ENCODE results near the gene THSD7B.

THSD7B gene

DNA sequence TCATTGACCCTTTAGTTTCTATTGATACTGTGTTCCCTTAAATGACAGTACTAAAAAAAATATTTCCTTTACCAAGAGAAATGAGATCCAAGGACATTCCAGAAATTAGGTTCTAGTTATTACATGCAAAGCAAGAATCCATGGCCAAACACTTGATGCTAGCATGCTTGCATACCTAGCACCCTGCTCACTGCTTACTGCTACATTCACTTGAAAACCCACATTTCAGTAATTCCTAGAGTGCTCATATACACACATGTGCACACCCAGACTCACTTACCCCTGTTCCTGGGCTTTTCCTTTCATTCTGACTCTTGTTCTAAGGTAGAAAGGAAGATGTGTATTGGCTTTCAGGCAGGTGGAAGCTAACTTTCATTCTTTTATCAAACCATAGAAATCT, 395.9 kb downstream of the THSD7B start:
- DNase-seq = no peak

DNA sequence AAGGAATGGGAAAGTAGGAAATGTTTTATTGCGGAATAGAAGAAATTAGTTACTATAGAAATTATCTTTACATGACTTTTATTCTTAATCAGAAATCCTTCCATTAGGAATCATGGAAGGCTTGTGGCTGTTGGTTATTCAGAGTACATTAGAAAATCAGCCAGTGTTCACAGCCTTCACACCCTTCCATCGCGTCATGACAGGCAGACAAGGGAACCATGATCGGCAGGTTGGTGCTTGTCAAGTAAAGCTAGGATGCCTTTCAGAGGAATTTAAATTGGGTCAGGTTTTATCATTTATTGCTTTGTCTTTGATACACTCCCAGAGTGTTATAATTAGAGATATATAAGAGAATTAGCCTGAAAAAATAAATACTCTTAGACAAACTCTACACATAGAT, 400.6 kb downstream of the THSD7B start:
- DNase-seq = no peak

DNA sequence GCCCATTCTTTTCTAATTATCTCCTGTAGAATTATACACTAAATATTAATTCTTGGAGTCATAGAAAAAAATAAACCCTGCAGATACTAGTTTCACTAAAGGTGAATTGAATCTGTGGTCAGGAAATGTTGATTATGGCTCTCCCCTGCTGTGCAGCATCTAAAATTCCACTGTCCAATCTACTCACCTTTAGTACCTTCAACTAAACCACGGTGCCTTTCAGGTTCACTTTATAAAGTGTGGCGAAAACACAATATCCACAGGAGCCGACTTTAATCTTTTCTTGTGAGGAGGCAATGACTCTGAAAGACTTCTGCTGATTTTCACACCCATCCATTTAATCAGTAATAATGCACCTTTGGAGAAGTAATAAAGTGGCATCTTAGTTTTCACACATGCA, 402.3 kb downstream of the THSD7B start:
- DNase-seq = no peak

DNA sequence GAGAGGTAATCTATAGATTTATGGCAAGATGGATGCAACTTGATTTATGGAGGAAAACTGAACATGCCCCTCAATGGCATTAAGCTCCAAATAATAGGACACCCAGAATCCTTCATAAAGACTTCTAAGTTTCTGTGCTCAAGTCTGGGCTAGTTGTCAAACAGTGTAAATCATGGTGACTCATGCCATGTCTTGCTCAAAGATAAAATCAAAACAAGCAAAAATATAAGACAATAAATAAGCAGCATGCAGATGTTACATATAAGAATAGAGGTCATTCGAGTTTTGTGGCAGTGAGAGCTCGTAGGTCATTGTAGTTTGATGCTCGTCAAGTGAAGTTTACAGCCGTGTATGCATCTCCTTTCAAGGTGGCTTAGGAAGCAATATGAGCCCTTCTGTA, 403.2 kb downstream of the THSD7B start:
- no peak for DNase-seq

DNA sequence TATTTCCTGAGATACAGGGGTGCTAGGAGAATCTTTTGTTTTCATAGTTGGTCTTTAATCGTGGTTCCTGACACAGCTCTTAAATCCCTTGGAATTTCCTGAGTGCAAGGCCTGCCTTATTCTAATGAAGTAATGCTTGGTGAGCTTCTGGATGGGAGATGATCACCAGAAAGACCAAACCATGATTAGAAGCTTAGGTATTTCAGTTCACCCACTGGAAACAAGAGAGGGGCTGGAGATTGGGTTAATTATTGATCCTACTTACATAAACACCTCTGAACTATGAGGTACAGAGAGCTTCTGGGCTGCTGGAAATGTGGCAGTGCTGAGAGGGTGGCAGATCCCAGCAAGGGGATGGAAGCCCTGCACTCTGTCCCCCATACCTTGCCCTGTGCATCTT, 406.8 kb downstream of the THSD7B start:
- no peak for DNase-seq

DNA sequence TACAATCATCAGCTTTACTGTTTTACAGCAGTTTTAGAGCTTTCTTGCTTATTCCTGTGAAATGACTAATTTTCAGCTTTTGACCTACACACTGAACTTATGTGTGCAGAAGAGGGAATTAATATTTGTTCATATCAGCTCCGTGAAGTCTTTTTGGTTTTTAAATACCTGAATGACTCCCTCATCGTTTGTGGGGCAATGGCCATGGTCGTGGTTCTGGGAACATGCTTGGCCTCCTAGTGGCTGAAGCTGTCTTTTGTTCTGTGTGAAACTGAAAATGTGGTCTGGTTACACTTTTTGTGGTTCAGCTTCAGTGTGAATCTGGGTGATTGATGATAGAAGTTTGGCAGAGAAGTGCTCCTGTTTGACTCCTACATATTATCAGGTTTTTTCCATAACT, 408.1 kb downstream of the THSD7B start:
- DNase-seq = no peak

DNA sequence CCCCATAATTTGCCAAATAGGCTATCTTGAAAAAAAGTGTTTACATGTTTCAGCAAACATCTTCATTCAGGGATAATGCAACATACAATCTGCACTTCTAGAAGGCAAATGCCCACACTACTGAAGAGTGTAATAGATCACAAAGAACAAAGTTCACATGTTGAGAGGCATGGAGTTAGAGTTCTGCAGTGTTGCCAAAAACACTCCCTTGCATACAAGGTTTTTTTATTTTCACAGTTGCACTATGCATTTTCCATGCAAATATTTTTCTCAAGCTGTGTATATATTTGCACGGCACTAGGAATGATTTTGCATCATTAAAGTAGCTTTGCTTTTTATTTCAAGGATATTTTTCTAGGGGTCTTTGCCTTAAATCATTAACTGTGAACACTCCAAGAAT, 409.9 kb downstream of the THSD7B start:
- no peak for DNase-seq

DNA sequence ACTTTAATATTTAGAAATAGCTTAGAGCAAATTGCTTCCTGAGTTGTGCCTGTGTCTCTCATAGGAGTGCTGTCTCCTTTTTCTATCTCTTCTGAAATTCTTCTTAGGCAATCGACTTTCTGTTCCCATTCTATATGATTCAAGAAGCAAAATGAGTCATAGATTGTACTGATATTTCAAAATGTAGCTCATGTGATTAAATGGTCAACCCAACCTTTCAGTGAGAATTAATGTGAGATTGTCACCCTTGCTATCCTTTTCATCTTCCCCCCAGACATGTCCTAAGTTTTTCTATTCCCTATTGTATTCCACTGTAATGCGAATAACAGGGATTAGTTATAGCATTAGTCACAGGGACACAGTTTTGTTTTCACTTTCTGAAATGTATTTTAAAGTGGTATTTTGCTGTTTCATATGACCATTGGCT, 413.6 kb downstream of the THSD7B start:
- no peak for DNase-seq

DNA sequence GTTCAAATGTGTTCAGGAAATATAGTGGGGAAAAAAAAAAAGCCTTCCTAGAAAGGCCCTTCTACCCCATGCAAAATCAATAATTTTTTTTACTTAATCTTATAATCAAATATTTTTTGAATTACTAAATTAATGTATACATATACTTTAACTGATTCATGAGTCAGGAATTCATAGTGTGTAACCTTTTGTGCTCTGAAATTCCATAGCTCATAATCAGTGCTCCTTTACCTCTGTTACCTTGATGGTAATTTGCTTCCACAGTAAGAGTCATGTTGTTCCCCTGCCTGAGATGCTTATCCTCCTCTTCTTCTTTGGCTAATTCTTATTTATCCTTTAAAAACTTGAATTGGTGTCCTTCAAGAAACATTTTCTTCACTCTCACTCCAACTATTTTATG, 414.2 kb downstream of the THSD7B start:
- DNase-seq = no peak

DNA sequence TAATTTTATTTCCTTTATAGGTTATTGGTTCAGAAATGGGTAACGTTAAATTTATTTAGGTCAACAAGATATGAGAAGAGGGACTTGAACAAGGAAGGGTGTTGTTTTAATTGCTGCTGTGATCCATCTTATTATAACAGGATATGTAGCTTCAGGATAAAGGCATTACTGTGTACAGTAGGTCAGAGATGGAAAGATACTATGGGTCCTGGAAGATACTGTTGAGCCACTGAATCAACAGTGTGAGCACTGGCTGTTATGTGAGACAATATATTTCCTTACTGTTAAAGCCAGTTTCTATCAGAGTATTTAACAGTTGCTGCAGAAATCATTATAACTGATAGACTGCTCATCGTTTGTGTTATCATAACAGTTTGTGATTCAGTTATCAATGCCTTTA, 414.7 kb downstream of the THSD7B start:
- no peak for DNase-seq

DNA sequence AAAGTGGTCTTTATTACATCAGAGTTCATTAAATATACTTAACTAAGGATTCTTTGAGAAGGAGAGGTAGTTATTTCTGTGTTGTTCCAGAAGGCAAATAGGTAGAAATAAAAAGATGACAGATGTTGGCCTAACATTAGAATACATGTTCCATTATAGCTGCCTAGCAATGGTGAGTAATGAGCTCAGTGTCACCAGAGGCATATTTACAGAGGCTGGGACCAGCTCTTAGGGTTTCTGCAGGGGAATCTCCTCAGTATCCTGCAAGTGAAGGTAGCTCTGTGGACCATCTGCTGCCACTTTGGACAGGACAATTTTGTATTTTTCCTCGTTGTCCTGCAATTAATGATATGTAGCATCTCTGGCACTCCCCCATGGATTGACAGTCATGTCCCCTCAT, 416.0 kb downstream of the THSD7B start:
- no peak for DNase-seq

DNA sequence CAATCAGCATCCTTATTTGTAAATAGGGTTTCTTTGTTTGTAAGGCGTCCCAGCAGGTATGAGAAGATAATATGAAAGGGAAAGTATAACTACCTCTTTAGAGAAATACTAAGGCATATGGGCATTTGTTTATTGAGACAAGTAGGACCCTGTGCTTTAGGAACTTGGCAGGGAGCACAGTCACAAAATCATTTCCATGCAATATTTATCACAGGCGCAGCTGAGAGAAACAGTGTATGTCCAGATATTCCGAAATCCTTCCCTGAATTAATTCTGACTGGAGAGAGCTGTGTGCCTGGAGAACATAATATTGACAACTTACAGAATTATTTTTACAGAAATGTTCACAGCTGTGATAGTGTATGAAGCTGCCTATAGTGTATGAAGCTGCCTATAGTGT, 416.7 kb downstream of the THSD7B start:
- no peak for DNase-seq

DNA sequence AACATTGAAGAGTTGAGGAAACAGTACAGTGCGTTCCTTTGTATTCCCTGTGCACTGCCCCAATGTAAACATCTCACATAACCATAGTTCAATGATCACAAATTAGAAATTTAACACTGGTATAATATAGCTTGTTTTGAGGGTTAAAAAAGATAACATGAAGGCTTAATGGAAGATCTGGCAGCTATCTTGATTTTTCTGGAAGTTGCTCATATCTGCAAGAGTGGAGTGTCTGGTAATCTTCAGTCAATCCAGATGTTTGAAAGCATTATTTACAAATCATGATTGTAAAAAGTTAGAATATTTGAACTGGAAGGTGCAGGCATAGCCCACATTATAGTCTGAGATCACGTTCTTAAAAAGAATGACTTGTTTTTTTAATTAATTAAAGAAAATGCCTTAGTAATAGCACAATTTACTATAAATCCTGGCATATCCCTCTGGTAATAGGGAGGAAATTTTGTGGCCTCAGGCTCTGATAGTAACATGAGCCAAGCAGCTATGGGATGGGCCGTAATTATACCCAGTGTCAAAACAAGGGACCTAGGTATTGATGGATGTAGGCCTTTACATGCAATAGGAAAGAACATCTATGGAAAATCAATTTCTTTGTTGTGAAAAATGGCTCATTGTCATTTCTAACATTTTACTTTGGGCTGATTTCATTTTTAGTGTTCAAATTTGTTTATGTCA, 418.0 kb downstream of the THSD7B start:
- no peak for DNase-seq

DNA sequence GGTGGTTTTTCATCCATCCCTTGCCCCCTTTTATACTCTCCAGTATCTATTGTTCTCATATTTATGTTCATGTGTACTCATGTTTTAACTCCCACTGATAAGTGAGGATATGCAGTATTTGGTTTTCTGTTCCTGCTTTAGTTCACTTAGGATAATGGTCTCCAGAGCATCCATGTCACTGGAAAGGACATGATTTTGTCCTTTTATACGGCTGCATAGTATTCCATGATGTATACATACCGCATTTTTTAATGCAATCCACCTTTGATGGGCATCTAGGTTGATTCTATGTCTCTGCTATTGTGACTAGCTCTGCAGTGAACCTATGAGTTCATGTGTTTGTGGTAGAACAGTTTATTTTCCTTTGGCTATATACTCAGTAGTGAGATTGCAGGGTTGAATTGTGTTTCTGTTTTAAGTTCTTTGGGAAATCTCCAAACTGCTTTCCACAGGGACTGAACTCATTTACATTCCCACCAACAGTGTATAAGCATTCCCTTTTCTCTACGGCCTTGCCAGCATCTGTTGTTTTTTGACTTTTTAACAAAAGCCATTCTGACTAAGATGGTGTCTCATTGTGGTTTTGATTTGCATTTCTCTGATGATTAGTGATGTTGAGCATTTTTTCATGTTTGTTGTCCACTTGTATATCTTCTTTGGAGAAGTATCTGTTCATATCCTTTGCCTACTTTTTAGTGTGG, 420.2 kb downstream of the THSD7B start:
- no peak for DNase-seq

DNA sequence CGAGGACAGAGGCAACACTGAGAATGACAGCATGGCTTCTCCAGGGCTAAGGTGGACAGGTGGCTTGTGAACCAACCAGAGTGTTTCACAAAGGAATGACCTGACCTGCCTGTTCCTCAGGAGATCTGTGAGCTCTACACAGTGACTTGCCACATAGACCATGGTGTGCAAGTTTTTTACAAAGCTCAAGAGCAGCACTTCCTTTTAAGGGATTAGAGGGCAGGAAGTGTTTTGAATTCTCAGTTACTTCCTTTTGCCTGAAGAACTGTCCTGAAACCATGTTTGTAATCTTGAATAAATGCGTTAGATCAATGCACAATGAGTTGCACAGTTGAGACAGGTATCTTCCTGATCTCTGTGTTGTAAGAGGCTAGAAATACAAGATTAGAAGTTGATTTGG, 421.9 kb downstream of the THSD7B start:
- DNase-seq = no peak

DNA sequence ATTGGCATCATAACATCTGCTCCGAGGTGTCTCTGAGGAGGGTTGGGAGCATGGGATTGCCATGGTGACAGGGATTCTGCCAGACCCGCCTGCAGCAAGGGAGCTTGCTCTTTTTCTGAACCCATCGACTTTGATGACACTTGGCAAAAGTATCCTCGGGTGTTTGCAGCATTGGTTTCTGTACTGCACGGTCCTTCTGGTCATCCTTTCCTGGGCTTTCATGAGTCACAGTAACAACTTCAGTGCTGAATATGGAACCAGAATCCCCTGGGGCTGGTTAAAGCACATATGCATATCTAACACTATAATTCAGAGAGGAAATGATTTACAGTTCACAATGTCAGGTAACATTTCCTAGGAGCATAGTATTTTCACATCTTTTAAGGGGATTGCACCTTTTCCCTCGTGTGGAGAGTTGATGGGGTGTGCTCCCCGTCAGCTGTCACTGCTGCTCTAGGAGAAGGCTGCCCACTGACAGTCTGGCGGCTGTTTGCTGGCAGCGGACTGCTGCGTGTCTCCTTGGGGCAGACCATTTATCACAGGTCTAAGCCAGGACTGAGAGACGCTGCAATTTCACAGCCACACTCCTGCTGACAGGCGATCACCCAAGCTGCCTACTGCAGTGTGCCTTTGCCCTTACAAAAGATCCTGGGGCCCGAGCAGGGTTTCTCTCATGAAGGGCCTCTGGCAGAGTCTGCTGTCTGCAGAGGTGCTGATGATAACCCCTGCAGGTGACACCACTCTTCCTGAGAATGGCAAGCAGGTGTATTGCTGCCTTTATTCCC, 425.3 kb downstream of the THSD7B start:
- DNase-seq = no peak

DNA sequence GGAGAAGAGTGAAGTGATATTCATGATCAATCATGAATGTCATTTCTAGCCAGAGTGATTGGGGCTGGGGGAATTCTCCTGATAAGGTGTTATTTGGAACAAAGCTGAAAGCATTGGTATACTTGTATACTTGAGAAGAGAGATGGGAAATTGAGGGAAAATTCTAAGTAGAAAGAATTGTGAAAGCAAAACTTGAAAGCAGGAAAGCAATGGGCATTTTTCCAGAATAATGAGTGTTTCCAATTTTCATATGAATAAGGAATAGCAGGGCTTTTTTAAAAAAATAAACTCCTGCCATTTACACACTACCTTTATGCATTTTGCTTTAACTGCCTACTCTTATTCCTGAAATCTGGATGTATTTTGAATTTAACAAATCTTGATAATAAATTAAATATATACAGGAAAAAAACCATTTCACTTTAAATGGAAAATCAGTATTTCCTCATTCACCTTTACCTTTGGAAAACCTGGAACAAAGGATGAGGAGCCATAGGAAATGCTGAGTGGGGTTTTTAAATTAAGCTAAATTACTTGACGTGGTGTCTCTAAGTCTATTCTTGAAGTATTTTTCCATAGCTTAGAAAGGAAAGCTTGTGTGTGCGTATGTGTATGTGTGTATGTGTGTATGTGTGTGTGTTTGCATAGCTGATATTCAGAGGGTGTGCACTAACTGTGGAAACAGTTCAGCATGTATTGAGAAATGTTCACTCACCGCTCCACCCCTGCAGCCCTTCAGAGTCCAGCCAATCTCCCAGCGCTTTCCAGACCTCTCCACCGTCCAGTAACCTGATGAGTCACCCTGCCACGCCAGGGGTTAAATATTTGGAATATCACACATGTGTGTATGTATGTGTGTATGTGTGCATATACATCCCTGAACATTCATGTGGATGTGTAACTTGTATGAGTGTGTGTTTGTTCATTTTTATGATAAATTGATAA, 427.3 kb downstream of the THSD7B start:
- no peak for DNase-seq

DNA sequence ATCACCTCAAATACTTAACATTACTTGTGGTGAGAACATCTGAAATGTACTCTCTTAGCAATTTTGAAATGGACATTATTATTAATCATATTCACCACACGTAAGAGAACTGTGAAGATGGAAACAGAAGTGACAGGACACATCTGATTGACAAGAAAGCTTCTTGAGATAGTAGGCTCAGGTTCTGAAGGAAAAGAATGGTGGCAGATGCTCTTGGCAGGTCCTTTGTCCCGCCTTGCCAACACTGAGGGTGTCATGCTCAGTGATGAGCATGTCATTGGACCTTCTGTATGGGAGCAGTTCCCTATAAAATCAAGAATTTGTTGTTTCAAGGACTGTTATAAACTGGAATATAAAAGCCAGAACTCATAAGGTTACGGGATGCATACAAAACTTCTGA, 428.1 kb downstream of the THSD7B start:
- DNase-seq = no peak

DNA sequence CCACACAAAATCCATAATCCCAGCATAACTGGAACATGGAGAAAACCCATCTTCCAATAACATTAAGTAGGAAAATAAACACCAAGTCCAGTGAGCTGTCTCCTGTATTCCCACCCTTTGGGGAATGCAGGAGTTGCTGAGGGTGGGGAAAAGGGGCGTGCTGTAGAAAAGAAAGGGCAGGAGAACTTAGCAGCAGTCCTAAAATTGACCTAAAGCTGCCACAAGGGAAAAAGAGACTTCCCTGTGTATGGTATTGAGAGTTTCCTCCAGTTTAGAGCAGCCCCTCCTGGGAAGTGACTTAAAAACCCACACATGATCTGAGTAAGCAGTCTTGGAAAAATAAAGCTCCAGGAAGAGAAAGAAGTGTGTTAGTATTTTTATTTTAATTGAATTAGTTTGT, 428.8 kb downstream of the THSD7B start:
- no peak for DNase-seq

DNA sequence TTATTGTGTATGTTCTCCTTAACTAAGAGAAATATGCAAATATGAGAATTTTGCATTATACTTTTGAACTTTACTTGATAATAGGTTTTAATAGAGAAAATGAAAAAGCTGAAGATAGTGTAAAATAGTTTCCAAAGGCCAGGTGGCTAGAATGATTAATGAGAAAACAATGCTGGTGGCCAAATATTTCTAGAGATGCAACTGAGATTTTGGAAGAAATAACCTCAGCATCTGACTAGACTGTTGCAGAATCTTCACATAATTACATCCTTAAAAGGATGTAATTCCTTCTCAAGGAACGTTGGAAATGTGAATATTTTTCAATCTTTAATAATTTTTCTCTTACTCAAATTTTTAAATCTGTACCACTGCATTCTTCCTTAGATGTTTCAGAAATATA, 434.4 kb downstream of the THSD7B start:
- DNase-seq = no peak

DNA sequence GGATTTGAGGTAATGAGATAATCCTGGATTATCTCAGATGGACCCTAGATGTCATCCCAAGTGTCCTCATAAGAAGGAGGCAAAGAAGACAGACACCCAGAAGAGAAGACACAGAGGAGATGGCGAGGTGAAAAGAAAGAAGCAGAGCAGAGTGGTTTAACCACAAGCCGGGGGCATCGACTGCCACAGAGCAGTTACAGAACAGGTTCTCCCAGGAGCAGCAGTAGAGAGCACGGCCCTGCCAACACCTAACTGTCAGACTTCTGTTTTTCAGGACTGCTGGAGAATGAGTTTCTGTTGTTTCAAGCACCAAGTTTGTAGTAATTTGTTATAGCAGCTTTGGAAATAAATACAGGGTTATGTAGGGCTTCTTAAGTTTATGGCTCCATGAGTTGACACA, 437.0 kb downstream of the THSD7B start:
- DNase-seq = no peak

DNA sequence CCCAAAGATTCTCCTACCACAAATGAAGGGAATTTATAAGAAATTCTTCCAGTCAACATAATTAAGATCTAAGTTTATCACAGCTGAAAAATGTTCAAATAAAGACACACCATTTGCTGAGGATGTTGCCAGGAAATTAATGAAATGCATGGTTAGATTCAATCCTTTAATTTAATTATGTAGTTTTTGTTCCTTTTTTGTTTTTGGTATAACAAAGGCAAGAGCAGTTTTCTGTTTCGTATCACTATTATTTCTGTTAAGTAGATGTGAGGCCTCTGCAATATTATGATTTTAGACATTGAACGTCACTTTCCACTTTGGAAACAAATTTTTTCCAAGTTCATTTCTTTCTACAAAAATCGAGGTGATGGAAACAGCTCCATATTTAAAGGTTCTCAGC, 440.0 kb downstream of the THSD7B start:
- DNase-seq = no peak

DNA sequence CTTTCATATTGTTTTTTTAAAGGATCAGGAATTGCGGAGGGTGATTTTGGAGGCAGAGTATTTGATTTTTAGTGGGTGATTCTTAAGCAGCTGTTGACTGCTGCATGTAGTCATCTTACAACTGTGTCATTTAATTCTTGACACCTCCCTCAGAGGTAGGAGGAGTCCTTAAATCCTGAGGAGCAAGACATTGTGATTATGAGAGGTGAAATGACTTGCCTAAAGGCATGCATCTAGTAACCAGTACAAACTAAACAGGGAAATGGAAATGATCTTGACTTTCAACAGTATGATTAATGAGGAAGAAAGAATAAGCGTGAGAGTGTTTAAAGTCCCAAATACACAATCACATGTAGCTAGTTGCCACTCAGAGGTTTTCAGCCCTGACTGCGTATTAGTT, 440.7 kb downstream of the THSD7B start:
- DNase-seq = no peak
